ENCODE data around the gene LRP1B. TPM values are rescaled to one million over a fixed set of nuclear protein-coding genes. Genes with fewer than 3 reads are reported as not detected.

The LRP1B gene
- total and polyA plus RNA-seq, 2 experiments from 2014 or later = not detected

DNA sequence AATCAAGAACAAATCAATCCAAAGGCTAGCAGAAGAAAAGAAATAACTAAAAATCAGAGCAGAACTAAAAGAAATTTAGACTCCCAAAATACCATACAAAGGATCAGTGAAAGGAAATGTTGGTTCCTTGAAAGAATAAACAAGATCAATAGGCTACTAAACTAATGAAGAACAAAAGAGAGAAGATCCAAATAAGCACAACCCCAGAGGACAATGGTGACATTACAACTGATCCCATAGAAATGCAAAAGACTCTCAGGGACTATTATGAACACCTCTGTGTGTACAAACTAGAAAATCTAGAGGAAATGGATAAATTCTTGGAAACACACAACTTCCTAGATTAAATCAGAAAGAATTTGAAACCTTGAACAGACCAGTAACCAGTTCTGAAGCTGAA lies 1186.9 kb downstream of the LRP1B start:
- no peaks in the 10 kb centered on the region for H3K79me2 ChIP-seq (ENCODE audit: insufficient read depth)
- H3K9me3 ChIP-seq (ENCODE audit: low read depth) = no peaks in the 10 kb centered on the region
- no peak for DNase-seq
- no peak overlapping the region for H2AFZ ChIP-seq
- H3K4me1 ChIP-seq (ENCODE audit: insufficient read depth) = no peaks in the 10 kb centered on the region
- in situ Hi-C loops (cut with MboI) = no loop called here
- H3K27me3 ChIP-seq (replicated peaks; ENCODE audit: insufficient read depth) = no peaks in the 10 kb centered on the region
- H3K4me3 ChIP-seq = no peak overlapping the region
- no peak overlapping the region for H3K9ac ChIP-seq
- no peak for TF ChIP-seq EZH2phosphoT487 (IDR thresholded peaks at IDR 0.05; ENCODE audit: insufficient read depth, low read depth)
- TF ChIP-seq EZH2 (IDR thresholded peaks at IDR 0.05; ENCODE audit: insufficient read depth, poor library complexity, severe bottlenecking) = no peak
- H3K27ac ChIP-seq = no peak overlapping the region
- H3F3A ChIP-seq (ENCODE audit: insufficient read depth) = no peaks in the 10 kb centered on the region
- no peaks in the 10 kb centered on the region for H3K9me2 ChIP-seq (ENCODE audit: insufficient read depth)
- no peaks in the 10 kb centered on the region for H4K20me1 ChIP-seq (ENCODE audit: insufficient read depth)
- H3K36me3 ChIP-seq (ENCODE audit: low read depth) = no peaks in the 10 kb centered on the region
- no peak overlapping the region for H3K4me2 ChIP-seq (ENCODE audit: unreplicated experiment)

DNA sequence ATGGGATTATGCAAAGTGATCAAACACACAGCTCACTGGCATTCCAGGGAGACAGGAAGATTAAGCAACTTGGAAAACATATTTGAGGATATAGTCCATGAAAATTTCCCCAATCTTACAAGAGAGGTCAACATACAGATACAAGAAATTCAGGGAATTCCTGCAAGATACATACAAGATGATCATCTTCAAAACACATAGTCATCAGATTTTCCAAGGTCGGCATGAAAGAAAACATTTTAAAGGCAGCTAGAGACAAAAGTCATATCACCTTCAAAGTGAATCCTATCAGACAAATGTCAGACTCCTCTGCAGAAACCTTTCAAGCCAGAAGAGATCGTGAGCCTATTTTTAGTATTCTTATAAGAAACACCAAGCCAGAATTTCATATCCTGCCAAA lies 1188.5 kb downstream of the LRP1B start:
- TF ChIP-seq EZH2phosphoT487 (IDR thresholded peaks at IDR 0.05; ENCODE audit: insufficient read depth, low read depth) = no peak
- no peak for TF ChIP-seq EZH2 (IDR thresholded peaks at IDR 0.05; ENCODE audit: insufficient read depth, poor library complexity, severe bottlenecking)
- no peaks in the 10 kb centered on the region for H3K9me3 ChIP-seq (ENCODE audit: low read depth)

DNA sequence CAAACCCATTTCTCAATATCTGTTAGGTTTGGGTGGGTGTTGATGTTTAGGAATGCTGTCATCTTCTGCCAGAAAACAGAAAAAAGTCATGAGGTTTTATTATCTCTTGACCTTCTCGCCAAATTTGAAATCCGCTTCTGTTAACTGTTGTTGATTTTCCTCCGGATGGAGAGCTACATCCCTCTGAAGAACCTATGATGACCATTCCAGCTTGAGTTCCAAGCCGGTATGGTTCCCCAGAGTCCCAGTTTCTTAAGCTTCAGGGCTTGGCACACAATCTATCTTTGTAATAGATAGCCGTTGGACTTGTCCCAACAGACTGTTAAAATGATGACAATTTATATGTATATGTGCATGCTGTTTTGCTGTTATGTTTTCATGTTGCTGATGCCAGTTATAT lies 1201.0 kb downstream of the LRP1B start:
- Histone ChIP-seq H3K9ac (no peak overlapping the region), H3F3A (ENCODE audit: insufficient read depth) (no peaks in the 10 kb centered on the region), H4K20me1 (ENCODE audit: insufficient read depth) (no peaks in the 10 kb centered on the region), H2AFZ (no peak overlapping the region), H3K9me3 (ENCODE audit: low read depth) (no peaks in the 10 kb centered on the region), H3K27me3 (replicated peaks; ENCODE audit: insufficient read depth) (no peaks in the 10 kb centered on the region), H3K36me3 (ENCODE audit: low read depth) (no peaks in the 10 kb centered on the region), H3K4me1 (ENCODE audit: insufficient read depth) (no peaks in the 10 kb centered on the region), H3K4me2 (ENCODE audit: unreplicated experiment) (no peak overlapping the region), H3K4me3 (no peak overlapping the region), H3K79me2 (ENCODE audit: insufficient read depth) (no peaks in the 10 kb centered on the region), H3K27ac (no peak overlapping the region), H3K9me2 (ENCODE audit: insufficient read depth) (no peaks in the 10 kb centered on the region)
- DNase-seq = no peak
- 49 to 60% methylated on average over 5 of the region's 5 CpGs for WGBS, 2 experiments (ENCODE audit: low coverage in 1 of 2, low lambda C conversion rate in 2 of 2, missing lambda C conversion rate in 2 of 2)
- TF ChIP-seq EZH2 (IDR thresholded peaks at IDR 0.05; ENCODE audit: insufficient read depth, poor library complexity, severe bottlenecking) (no peak), EZH2phosphoT487 (IDR thresholded peaks at IDR 0.05; ENCODE audit: insufficient read depth, low read depth) (no peak)
- in situ Hi-C loops (cut with MboI) = no loop called here

More for the DNA sequence above, 1188.5 kb downstream of the LRP1B start:
- no peak overlapping the region for H3K9ac ChIP-seq
- no peaks in the 10 kb centered on the region for H4K20me1 ChIP-seq (ENCODE audit: insufficient read depth)
- no peaks in the 10 kb centered on the region for H3F3A ChIP-seq (ENCODE audit: insufficient read depth)
- no peaks in the 10 kb centered on the region for H3K9me2 ChIP-seq (ENCODE audit: insufficient read depth)
- no peaks in the 10 kb centered on the region for H3K4me1 ChIP-seq (ENCODE audit: insufficient read depth)
- no peaks in the 10 kb centered on the region for H3K36me3 ChIP-seq (ENCODE audit: low read depth)
- no peaks in the 10 kb centered on the region for H3K79me2 ChIP-seq (ENCODE audit: insufficient read depth)
- H3K27me3 ChIP-seq (replicated peaks; ENCODE audit: insufficient read depth) = no peaks in the 10 kb centered on the region
- no peak overlapping the region for H3K27ac ChIP-seq
- H3K4me2 ChIP-seq (ENCODE audit: unreplicated experiment) = no peak overlapping the region
- H2AFZ ChIP-seq = no peak overlapping the region
- in situ Hi-C loops (cut with MboI) = no loop called here
- H3K4me3 ChIP-seq = no peak overlapping the region
- WGBS, 2 experiments (ENCODE audit: low coverage in 1 of 2, low lambda C conversion rate in 2 of 2, missing lambda C conversion rate in 2 of 2) = 65 to 66% methylated on average over 2 of the region's 2 CpGs
- no peak for DNase-seq

DNA sequence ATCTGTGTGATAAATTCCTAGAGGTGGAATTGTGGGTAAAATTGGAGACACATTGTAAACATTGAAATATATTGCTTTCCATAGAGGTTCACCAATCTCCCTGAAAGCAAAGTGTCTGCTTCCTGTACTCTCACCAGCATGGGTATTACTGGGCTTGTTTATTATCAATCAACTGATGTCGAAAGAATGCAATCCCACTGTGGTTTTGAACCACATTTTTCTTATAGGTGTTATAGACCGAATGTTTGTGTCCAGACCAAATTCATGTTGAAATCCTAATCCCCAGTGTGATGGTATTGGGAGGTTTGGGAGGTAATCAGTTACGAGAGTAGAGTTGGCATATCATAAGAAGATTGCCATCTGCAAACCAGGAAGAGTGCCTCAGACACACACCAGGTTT lies 1212.4 kb downstream of the LRP1B start:
- Histone ChIP-seq H3K27ac (no peak overlapping the region), H3K4me1 (ENCODE audit: insufficient read depth) (no peaks in the 10 kb centered on the region), H4K20me1 (ENCODE audit: insufficient read depth) (no peaks in the 10 kb centered on the region), H3K36me3 (ENCODE audit: low read depth) (no peaks in the 10 kb centered on the region), H3K4me2 (ENCODE audit: unreplicated experiment) (no peak overlapping the region), H3K9me2 (ENCODE audit: insufficient read depth) (no peaks in the 10 kb centered on the region), H3F3A (ENCODE audit: insufficient read depth) (no peaks in the 10 kb centered on the region), H3K79me2 (ENCODE audit: insufficient read depth) (no peaks in the 10 kb centered on the region), H2AFZ (no peak overlapping the region), H3K9me3 (ENCODE audit: low read depth) (no peaks in the 10 kb centered on the region), H3K4me3 (no peak overlapping the region), H3K27me3 (replicated peaks; ENCODE audit: insufficient read depth) (no peaks in the 10 kb centered on the region), H3K9ac (no peak overlapping the region)
- in situ Hi-C loops (cut with MboI) = no loop called here
- no peak for DNase-seq
- TF ChIP-seq EZH2phosphoT487 (IDR thresholded peaks at IDR 0.05; ENCODE audit: insufficient read depth, low read depth) (no peak), EZH2 (IDR thresholded peaks at IDR 0.05; ENCODE audit: insufficient read depth, poor library complexity, severe bottlenecking) (no peak)
- WGBS, 2 experiments (ENCODE audit: low coverage in 1 of 2, low lambda C conversion rate in 2 of 2, missing lambda C conversion rate in 2 of 2) = 48 to 68% methylated on average over 3 of the region's 3 CpGs

DNA sequence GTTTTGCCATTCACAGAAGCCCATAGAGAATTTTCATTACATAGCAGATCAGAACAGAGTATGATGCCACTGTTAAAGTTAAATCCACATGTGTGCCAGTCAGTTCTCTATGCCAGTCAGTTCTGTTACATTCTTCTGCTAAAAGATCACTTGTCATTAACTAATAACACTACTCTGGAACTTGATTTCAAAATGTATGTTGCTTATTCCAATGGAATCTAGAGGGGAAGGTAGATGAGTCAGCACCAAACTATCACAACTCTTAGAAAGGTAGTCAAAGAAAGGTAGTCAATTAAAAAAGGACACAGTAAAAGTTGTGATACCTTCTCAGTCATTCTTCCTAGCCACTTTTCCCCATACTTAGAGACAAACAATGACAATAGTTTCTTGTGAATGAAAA lies 1214.4 kb downstream of the LRP1B start:
- DNase-seq = no peak
- no peaks in the 10 kb centered on the region for H3K9me3 ChIP-seq (ENCODE audit: low read depth)
- H3K27ac ChIP-seq = no peak overlapping the region
- H3K4me2 ChIP-seq (ENCODE audit: unreplicated experiment) = no peak overlapping the region
- no peaks in the 10 kb centered on the region for H4K20me1 ChIP-seq (ENCODE audit: insufficient read depth)
- H3K27me3 ChIP-seq (replicated peaks; ENCODE audit: insufficient read depth) = no peaks in the 10 kb centered on the region
- no peaks in the 10 kb centered on the region for H3K4me1 ChIP-seq (ENCODE audit: insufficient read depth)
- TF ChIP-seq EZH2 (IDR thresholded peaks at IDR 0.05; ENCODE audit: insufficient read depth, poor library complexity, severe bottlenecking) (no peak), EZH2phosphoT487 (IDR thresholded peaks at IDR 0.05; ENCODE audit: insufficient read depth, low read depth) (no peak)
- H3F3A ChIP-seq (ENCODE audit: insufficient read depth) = no peaks in the 10 kb centered on the region
- no peak overlapping the region for H3K9ac ChIP-seq
- H3K9me2 ChIP-seq (ENCODE audit: insufficient read depth) = no peaks in the 10 kb centered on the region
- H3K36me3 ChIP-seq (ENCODE audit: low read depth) = no peaks in the 10 kb centered on the region
- H2AFZ ChIP-seq = no peak overlapping the region
- no peaks in the 10 kb centered on the region for H3K79me2 ChIP-seq (ENCODE audit: insufficient read depth)
- in situ Hi-C loops (cut with MboI) = no loop called here
- H3K4me3 ChIP-seq = no peak overlapping the region
